ENCODE data around the gene LIMCH1.

DNA sequence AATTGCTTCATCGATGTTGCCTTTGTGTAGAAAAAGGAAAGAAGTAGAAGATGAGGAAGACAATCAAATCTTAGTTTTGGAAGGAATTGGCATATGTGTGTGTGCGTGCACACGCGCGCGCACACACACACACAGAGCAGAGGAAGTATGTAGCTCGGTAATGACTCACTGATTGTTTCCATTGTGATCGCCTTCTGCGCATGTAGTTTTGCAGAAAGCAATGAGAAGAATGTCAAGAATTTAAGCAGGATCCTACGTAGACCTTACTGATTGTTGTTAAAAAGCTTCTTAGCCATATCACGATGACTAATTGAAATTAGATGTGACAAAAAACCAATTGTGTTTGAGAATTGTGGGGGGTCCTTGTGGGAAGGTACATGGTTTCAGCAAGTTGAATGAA lies 12.8 kb upstream of the LIMCH1 start:
- TF ChIP-seq, protein P1, sequence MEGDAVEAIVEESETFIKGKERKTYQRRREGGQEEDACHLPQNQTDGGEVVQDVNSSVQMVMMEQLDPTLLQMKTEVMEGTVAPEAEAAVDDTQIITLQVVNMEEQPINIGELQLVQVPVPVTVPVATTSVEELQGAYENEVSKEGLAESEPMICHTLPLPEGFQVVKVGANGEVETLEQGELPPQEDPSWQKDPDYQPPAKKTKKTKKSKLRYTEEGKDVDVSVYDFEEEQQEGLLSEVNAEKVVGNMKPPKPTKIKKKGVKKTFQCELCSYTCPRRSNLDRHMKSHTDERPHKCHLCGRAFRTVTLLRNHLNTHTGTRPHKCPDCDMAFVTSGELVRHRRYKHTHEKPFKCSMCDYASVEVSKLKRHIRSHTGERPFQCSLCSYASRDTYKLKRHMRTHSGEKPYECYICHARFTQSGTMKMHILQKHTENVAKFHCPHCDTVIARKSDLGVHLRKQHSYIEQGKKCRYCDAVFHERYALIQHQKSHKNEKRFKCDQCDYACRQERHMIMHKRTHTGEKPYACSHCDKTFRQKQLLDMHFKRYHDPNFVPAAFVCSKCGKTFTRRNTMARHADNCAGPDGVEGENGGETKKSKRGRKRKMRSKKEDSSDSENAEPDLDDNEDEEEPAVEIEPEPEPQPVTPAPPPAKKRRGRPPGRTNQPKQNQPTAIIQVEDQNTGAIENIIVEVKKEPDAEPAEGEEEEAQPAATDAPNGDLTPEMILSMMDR (conservative IDR thresholded peaks at IDR 0.05; ENCODE audit: low read depth, low read length), result no peak
- no peak for TF ChIP-seq EZH2 (IDR thresholded peaks at IDR 0.05; ENCODE audit: low read length, unreplicated experiment)
- TF ChIP-seq EZH2phosphoT487 (IDR thresholded peaks at IDR 0.05; ENCODE audit: borderline replicate concordance, low read length), result no peak

All from PC-3 (cell line).